Ascending aorta (tissue), 2 donors: ENCODE measurements around the gene GCAT. TPM values are rescaled to one million over a fixed set of nuclear protein-coding genes. Genes with fewer than 3 reads are reported as not detected.

Experiments used
- DNase-seq, 2 donors: peaks; one replicate each; pipeline ENCODE4 v3.0.0-alpha.2; 2019; ENCODE audit warnings: low spot score in 2 of 2
- H3K27ac ChIP-seq, 2 donors: fragments of 200-600 bp; sonication (generic); one replicate each; pipeline ENCODE4 v1.5.1; 2016 to 2017; ENCODE audit warnings: mild to moderate bottlenecking in 1 of 2
- H3K27me3 ChIP-seq: fragments of 200-600 bp; sonication (generic); one replicate; pipeline ENCODE4 v1.5.1; 2017
- H3K36me3 ChIP-seq, 2 donors: fragments of 200-600 bp; sonication (generic); one replicate each; pipeline ENCODE4 v1.5.1; 2016
- H3K4me1 ChIP-seq, 2 donors: fragments of 200-600 bp; sonication (generic); one replicate each; pipeline ENCODE4 v1.5.1; 2016 to 2017; ENCODE audit warnings: mild to moderate bottlenecking in 1 of 2
- H3K4me3 ChIP-seq, 2 donors: fragments of 200-600 bp; sonication (generic); one replicate each; pipeline ENCODE4 v1.5.1; 2016 to 2017; ENCODE audit warnings: mild to moderate bottlenecking in 1 of 2
- H3K9me3 ChIP-seq, 2 donors: fragments of 200-600 bp; sonication (generic); one replicate each; pipeline ENCODE4 v1.5.1; 2016
- intact Hi-C: fragments of 100-400 bp; cut with DNase I; formaldehyde crosslinking; loops from one replicate; pipeline ENCODE4 v1.15.1; 2023
- total RNA-seq: library from RNA; depleted of rRNA; stranded (reverse); fragments of >200 nt; gene quantifications from one replicate; pipeline ENCODE4 v1.1.0, GENCODE V29; 2016
- TF ChIP-seq, protein P1 (sequence below), 3 experiments: fragments of 200-600 bp in 2 of 3; fragments of 450-650 bp in 1 of 3; sonication (generic) in 2 of 3; IDR thresholded peaks; one replicate each; pipeline ENCODE4 v1.5.1; 2016 to 2019; ENCODE audit warnings: antibody characterized with exemption in 3 of 3, mild to moderate bottlenecking in 1 of 3, moderate library complexity in 1 of 3

The GCAT gene
- total RNA-seq, 1 donor from 2014 or later = 4.5 TPM

DNA sequence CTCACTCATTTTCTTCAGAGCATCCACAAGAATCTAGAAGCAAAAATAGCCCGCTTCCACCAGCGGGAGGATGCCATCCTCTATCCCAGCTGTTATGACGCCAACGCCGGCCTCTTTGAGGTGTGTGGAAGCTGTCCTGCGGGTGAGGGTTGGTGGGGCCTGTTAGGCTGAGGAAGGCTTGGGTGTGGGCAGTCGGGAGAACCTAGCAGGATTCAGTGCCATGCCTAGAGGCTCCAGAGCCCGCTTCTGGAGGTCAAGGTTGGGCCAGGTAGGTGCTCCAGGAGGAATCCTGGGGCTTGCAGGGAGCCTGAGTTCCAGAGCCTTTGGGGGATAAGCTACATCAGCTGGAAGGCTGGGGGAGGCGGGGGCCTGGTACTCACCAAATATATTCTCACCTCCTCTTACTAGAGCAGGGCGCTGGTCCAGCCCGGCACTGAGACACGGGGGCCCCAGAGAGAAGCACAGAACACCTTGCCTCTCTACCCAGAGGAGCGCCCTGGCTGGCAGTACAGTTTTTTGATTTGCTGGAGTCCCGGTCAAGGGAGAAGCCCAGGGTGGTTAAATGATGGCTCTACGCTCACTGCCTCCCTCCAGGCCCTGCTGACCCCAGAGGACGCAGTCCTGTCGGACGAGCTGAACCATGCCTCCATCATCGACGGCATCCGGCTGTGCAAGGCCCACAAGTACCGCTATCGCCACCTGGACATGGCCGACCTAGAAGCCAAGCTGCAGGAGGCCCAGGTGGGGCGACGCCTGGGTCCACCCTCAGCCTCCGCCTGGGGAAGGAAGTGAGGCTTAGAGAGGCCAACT lies 5.3 kb downstream of the GCAT start:
- Histone ChIP-seq H3K27me3 (no peaks in the 10 kb centered on the region), H3K27ac (no peak overlapping the region), H3K36me3 (no peaks in the 10 kb centered on the region), H3K4me1 (peaks cover 5 to 11% of the 10 kb centered on the region in 2 donors), H3K4me3 (no peak overlapping the region), H3K9me3 (no peaks in the 10 kb centered on the region)
- intact Hi-C loops = no loop called here
- no peak for DNase-seq
- TF ChIP-seq, protein P1, sequence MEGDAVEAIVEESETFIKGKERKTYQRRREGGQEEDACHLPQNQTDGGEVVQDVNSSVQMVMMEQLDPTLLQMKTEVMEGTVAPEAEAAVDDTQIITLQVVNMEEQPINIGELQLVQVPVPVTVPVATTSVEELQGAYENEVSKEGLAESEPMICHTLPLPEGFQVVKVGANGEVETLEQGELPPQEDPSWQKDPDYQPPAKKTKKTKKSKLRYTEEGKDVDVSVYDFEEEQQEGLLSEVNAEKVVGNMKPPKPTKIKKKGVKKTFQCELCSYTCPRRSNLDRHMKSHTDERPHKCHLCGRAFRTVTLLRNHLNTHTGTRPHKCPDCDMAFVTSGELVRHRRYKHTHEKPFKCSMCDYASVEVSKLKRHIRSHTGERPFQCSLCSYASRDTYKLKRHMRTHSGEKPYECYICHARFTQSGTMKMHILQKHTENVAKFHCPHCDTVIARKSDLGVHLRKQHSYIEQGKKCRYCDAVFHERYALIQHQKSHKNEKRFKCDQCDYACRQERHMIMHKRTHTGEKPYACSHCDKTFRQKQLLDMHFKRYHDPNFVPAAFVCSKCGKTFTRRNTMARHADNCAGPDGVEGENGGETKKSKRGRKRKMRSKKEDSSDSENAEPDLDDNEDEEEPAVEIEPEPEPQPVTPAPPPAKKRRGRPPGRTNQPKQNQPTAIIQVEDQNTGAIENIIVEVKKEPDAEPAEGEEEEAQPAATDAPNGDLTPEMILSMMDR (IDR thresholded peaks at IDR 0.05) = no peak

GRCh38 chr22:37815593-37815992 lies 7.9 kb downstream of the GCAT start:
- intact Hi-C loops = no loop called here
- no peak for DNase-seq
- H3K36me3 ChIP-seq = no peaks in the 10 kb centered on the region
- no peak overlapping the region for H3K4me3 ChIP-seq
- H3K9me3 ChIP-seq = no peaks in the 10 kb centered on the region
- TF ChIP-seq, protein P1 (IDR thresholded peaks at IDR 0.05) = no peak
- no peak overlapping the region for H3K27ac ChIP-seq
- H3K4me1 ChIP-seq = peaks cover 8 to 15% of the 10 kb centered on the region in 2 donors
- no peaks in the 10 kb centered on the region for H3K27me3 ChIP-seq

DNA sequence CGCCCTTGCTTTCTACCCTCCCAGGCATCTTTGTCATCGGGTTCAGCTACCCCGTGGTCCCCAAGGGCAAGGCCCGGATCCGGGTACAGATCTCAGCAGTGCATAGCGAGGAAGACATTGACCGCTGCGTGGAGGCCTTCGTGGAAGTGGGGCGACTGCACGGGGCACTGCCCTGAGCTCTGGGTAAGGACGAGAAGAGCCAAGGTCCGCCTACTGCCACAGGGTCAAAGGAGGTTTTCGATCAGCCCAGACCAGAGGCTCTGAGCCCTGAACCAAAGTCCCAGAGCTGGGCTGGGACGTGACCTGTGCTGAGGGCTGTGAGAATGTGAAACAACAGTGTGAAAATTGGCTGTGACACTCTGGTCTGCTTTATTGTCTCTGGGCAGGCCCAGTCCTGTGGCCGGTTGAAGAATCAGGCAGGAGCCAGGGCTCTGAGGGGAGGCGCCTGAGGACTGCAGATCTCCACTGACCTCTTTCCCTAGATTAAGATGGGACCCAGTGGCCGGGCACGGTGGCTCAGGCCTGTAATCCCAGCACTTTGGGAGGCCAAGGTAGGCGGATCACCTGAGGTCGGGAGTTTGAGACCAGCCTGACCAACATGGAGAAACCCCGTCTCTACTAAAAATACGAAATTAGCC lies 8.9 kb downstream of the GCAT start:
- peaks cover 8 to 15% of the 10 kb centered on the region in 2 donors for H3K4me1 ChIP-seq
- no peak for DNase-seq
- TF ChIP-seq, protein P1 (IDR thresholded peaks at IDR 0.05) = no peak
- H3K4me3 ChIP-seq = no peak overlapping the region
- no peak overlapping the region for H3K27ac ChIP-seq
- no peaks in the 10 kb centered on the region for H3K36me3 ChIP-seq
- intact Hi-C loops = loop anchor here (1.0 kb wide), 2 partner anchors 47 to 118 kb away; no protein-coding TSS in a partner anchor
- no peaks in the 10 kb centered on the region for H3K9me3 ChIP-seq
- H3K27me3 ChIP-seq = no peaks in the 10 kb centered on the region

GRCh38 chr22:37817705-37818408 lies 10.1 kb downstream of the GCAT start:
- H3K4me3 ChIP-seq = peak overlapping the region; percentile 56 to 62
- no peaks in the 10 kb centered on the region for H3K27me3 ChIP-seq
- TF ChIP-seq, protein P1 (IDR thresholded peaks at IDR 0.05) = peak; percentile 95 to 96 (median 95)
- intact Hi-C loops = loop anchor here (1.0 kb wide), 3 partner anchors 45 to 147 kb away; no protein-coding TSS in a partner anchor
- DNase-seq = peak; percentile 33 to 89
- H3K9me3 ChIP-seq = no peaks in the 10 kb centered on the region
- H3K27ac ChIP-seq = no peak overlapping the region
- no peaks in the 10 kb centered on the region for H3K36me3 ChIP-seq
- peaks cover 8 to 15% of the 10 kb centered on the region in 2 donors for H3K4me1 ChIP-seq

DNA sequence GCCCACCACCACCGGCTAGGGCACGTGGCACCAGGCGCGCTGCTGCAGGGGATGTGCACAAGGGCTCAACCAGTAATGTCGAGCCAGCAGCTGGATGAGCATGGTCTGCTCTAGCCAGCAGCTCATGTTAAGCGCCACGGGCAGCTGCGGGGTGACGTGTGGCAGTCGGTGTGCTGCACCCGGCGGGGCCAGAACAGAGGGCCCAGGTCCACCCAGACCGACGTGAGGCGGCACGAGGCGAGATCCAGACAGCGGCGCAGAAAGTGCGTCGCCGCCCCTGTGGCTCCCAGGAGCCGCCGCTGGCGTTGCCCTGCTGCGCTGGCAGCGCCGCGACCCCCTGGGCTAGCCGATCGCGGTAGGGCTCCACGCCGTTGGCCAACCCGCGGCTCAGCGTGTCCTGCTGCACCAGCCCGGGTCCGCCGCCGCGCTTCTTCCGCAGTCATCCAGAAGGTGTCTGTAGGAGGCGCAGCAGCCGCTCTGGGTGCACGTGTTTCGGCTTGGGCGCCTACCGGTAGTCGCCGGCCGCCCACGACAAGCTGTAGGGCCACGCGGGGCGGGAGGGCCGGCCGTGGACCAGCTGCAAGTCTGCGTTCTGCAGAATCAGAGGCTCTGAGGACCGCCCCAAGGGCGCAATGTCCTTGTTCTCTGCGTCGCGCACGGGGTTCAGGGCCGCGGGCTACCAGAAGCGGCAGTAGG lies 10.8 kb downstream of the GCAT start:
- Histone ChIP-seq H3K27me3 (no peaks in the 10 kb centered on the region), H3K4me1 (peaks cover 8 to 15% of the 10 kb centered on the region in 2 donors), H3K36me3 (no peaks in the 10 kb centered on the region), H3K27ac (no peak overlapping the region), H3K4me3 (peak overlapping the region; percentile 56 to 62), H3K9me3 (no peaks in the 10 kb centered on the region)
- DNase-seq = no peak
- TF ChIP-seq, protein P1 (IDR thresholded peaks at IDR 0.05) = peak; percentile 20 to 48 (median 42)
- intact Hi-C loops = loop anchor here (1.0 kb wide), 1 partner anchor 147 kb away; no protein-coding TSS in a partner anchor
